ENCODE results near the gene DHRS1.

DHRS1 gene

DNA sequence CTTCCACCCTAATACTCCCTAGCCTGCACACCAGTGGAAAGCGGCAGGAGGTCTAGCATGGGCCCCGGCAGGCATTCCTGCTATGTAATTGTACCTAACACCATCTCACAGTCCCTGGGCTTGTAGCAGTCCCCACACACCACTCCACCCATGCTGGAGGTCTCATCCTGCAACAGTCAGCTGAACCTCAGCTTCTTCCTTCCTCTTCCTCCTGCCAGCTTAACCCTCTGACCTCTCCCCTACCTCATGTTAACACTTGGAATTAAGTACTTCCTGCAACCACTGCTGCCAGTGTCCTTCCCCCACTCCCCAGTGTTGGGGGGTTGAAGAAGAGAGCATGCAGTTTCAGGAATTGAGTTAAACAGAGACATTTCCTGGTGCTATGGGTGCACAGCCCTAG is 27.7 kb upstream of the DHRS1 start:
- POLR2A ChIA-PET, result interaction anchor here (0.6 to 2.2 kb wide), 2 partner anchors 22 to 110 kb away, joined by 5 read pairs; no protein-coding TSS in a partner anchor

DNA sequence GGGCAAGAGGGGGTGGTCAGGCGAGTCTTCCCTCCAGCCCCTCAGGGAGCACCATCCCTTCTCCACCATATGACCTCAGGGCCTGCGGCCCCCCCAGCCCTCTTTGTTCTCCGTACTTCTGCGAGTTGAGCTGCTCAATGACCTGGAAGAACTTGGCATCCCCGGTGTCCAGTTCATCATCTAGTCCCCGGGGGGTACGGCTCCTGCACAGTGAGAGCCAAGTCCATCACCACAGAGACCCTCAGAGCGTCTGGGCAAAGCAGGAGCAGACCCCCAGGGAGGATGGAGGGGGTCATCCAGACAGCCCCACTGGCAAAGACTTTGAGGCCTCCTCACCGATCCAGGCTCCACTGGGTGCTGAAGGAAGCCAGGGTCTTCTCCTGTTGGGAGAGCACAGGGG is 26.4 kb upstream of the DHRS1 start:
- Histone ChIP-seq H3K27ac (ENCODE audit: extremely low read depth, low read depth, low read length) (no peak overlapping the region), H3K4me3 (ENCODE audit: low read depth, low read length) (no peak overlapping the region), H3K36me3 (ENCODE audit: control insufficient read depth in 2 of 2, insufficient read depth in 1 of 2, low read length in 2 of 2) (no peaks in the 10 kb centered on the region), H3K4me1 (ENCODE audit: control insufficient read depth, insufficient read depth, low read length) (no peaks in the 10 kb centered on the region), H3K9me3 (ENCODE audit: control insufficient read depth, insufficient read depth, low read depth, low read length) (no peaks in the 10 kb centered on the region)
- ChIA-PET CTCF (interaction anchor here (1.6 to 16.9 kb wide), 4 partner anchors 7 to 106 kb away, joined by 7 to 468 read pairs (median 17); partner anchors contain the start of genes CBLN3, CIDEB and KHNYN), POLR2A (no interaction called here)
- TF ChIP-seq, protein P1, sequence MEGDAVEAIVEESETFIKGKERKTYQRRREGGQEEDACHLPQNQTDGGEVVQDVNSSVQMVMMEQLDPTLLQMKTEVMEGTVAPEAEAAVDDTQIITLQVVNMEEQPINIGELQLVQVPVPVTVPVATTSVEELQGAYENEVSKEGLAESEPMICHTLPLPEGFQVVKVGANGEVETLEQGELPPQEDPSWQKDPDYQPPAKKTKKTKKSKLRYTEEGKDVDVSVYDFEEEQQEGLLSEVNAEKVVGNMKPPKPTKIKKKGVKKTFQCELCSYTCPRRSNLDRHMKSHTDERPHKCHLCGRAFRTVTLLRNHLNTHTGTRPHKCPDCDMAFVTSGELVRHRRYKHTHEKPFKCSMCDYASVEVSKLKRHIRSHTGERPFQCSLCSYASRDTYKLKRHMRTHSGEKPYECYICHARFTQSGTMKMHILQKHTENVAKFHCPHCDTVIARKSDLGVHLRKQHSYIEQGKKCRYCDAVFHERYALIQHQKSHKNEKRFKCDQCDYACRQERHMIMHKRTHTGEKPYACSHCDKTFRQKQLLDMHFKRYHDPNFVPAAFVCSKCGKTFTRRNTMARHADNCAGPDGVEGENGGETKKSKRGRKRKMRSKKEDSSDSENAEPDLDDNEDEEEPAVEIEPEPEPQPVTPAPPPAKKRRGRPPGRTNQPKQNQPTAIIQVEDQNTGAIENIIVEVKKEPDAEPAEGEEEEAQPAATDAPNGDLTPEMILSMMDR (tag by site-specific recombination; IDR thresholded peaks at IDR 0.05), result no peak
- TF ChIP-seq GLIS1 (tag by site-specific recombination; IDR thresholded peaks at IDR 0.05), result 0 out of 2 replicates have a peak, but pooled peaks have one; percentile 6

More for the DNA sequence above, 27.7 kb upstream of the DHRS1 start:
- no peaks in the 10 kb centered on the region for H3K4me1 ChIP-seq (ENCODE audit: control insufficient read depth, insufficient read depth, low read length)
- H3K27ac ChIP-seq (ENCODE audit: extremely low read depth, low read depth, low read length), result no peak overlapping the region
- H3K36me3 ChIP-seq (ENCODE audit: control insufficient read depth in 2 of 2, insufficient read depth in 1 of 2, low read length in 2 of 2), result no peaks in the 10 kb centered on the region
- no peak for TF ChIP-seq ZNF791 (tag by site-specific recombination; IDR thresholded peaks at IDR 0.05)
- CTCF ChIA-PET, result interaction anchor here (0.5 to 16.9 kb wide), 11 partner anchors 9 to 114 kb away, joined by 3 to 468 read pairs (median 3); partner anchors contain the start of genes CBLN3, CIDEB and KHNYN
- no peaks in the 10 kb centered on the region for H3K9me3 ChIP-seq (ENCODE audit: control insufficient read depth, insufficient read depth, low read depth, low read length)
- no peak overlapping the region for H3K4me3 ChIP-seq (ENCODE audit: low read depth, low read length)

DNA sequence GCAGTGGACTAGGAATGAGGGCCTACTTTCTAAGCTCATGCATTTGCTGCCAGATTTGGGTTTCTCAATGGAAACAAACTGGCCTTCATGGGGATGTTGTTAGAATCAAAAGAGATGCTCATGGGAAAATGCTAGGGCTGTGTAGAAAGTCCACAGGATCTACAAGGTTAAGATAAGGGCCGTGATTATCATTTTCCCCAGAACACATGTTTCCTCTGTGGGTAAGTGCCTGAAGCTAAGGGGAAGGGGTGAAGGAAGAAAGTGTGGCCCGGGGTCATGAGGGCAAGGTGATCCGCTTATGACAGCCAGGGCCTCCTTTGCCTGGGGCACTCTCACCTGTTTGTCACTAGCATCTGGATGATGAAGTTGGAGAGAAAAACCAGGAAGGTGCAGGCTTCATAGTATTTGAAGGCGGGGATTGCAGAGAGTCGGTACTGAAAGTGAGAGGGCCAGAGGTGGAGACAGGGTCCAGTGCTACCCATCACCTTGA is 25.5 kb upstream of the DHRS1 start:
- Histone ChIP-seq H3K9me3 (ENCODE audit: control insufficient read depth, insufficient read depth, low read depth, low read length) (no peaks in the 10 kb centered on the region), H3K4me3 (ENCODE audit: low read depth, low read length) (no peak overlapping the region), H3K36me3 (ENCODE audit: control insufficient read depth in 2 of 2, insufficient read depth in 1 of 2, low read length in 2 of 2) (no peaks in the 10 kb centered on the region), H3K27ac (ENCODE audit: extremely low read depth, low read depth, low read length) (no peak overlapping the region), H3K4me1 (ENCODE audit: control insufficient read depth, insufficient read depth, low read length) (no peaks in the 10 kb centered on the region)
- ChIA-PET CTCF (interaction anchor here (0.6 to 16.9 kb wide), 6 partner anchors 8 to 106 kb away, joined by 3 to 468 read pairs (median 6); partner anchors contain the start of genes CBLN3, CIDEB and KHNYN), POLR2A (no interaction called here)
- no peak for TF ChIP-seq KLF9 (tag by site-specific recombination; IDR thresholded peaks at IDR 0.05; ENCODE audit: low read depth)
- TF ChIP-seq ZNF776 (tag by site-specific recombination; IDR thresholded peaks at IDR 0.05; ENCODE audit: borderline replicate concordance), result no peak
- no peak for TF ChIP-seq PBX3 (CRISPR knock-in tag; IDR thresholded peaks at IDR 0.05)
- TF ChIP-seq ZNF112 (tag by site-specific recombination; IDR thresholded peaks at IDR 0.05), result no peak
- no peak for TF ChIP-seq ZFP3 (tag by site-specific recombination; IDR thresholded peaks at IDR 0.05; ENCODE audit: low read depth)
- no peak for TF ChIP-seq ZNF645 (tag by site-specific recombination; IDR thresholded peaks at IDR 0.05)
- TF ChIP-seq, protein P2, sequence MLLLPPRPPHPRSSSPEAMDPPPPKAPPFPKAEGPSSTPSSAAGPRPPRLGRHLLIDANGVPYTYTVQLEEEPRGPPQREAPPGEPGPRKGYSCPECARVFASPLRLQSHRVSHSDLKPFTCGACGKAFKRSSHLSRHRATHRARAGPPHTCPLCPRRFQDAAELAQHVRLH (tag by site-specific recombination; IDR thresholded peaks at IDR 0.05), result no peak
- TF ChIP-seq ZBTB20 (tag by site-specific recombination; IDR thresholded peaks at IDR 0.05), result no peak

DNA sequence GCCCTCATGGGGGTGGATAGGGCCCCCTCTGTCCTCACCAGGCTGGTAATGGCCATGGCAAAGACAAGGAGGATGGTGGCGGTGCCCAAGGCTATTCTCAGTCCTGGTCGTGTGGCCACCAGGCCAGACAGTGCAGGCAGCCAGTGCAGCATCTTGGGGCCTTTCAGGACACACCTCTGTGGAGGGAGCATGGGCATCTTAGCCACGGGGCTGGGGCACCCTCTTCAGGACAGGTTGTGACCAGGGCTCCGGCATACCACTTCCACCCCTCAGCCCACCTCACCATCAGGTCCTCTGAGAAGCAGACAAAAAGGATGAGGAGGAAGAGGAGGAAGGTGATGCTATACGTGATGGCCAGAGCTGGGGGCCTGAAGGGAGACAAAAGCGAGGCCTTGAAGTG is 24.4 kb upstream of the DHRS1 start:
- POLR2A ChIA-PET, result no interaction called here
- no peaks in the 10 kb centered on the region for H3K4me1 ChIP-seq (ENCODE audit: control insufficient read depth, insufficient read depth, low read length)
- CTCF ChIA-PET, result interaction anchor here (4.1 to 16.9 kb wide), 2 partner anchors 9 to 108 kb away, joined by 26 to 468 read pairs; partner anchors contain the start of genes CBLN3 and KHNYN
- no peaks in the 10 kb centered on the region for H3K36me3 ChIP-seq (ENCODE audit: control insufficient read depth in 2 of 2, insufficient read depth in 1 of 2, low read length in 2 of 2)
- H3K4me3 ChIP-seq (ENCODE audit: low read depth, low read length), result no peak overlapping the region
- H3K9me3 ChIP-seq (ENCODE audit: control insufficient read depth, insufficient read depth, low read depth, low read length), result no peaks in the 10 kb centered on the region
- H3K27ac ChIP-seq (ENCODE audit: extremely low read depth, low read depth, low read length), result no peak overlapping the region
- TF ChIP-seq ZNF155 (tag by site-specific recombination; IDR thresholded peaks at IDR 0.05), result no peak
- TF ChIP-seq EGR2 (tag by site-specific recombination; IDR thresholded peaks at IDR 0.05; ENCODE audit: low read depth), result no peak
- no peak for TF ChIP-seq ZNF121 (tag by site-specific recombination; IDR thresholded peaks at IDR 0.05)
- TF ChIP-seq GLIS2 (tag by site-specific recombination; IDR thresholded peaks at IDR 0.05), result no peak
- TF ChIP-seq ZNF677 (tag by site-specific recombination; IDR thresholded peaks at IDR 0.05), result no peak
- TF ChIP-seq, protein P3, sequence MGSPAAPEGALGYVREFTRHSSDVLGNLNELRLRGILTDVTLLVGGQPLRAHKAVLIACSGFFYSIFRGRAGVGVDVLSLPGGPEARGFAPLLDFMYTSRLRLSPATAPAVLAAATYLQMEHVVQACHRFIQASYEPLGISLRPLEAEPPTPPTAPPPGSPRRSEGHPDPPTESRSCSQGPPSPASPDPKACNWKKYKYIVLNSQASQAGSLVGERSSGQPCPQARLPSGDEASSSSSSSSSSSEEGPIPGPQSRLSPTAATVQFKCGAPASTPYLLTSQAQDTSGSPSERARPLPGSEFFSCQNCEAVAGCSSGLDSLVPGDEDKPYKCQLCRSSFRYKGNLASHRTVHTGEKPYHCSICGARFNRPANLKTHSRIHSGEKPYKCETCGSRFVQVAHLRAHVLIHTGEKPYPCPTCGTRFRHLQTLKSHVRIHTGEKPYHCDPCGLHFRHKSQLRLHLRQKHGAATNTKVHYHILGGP (tag by site-specific recombination; IDR thresholded peaks at IDR 0.05), result no peak
- TF ChIP-seq ZNF184 (tag by site-specific recombination; IDR thresholded peaks at IDR 0.05), result no peak
- no peak for TF ChIP-seq ZNF600 (tag by site-specific recombination; IDR thresholded peaks at IDR 0.05)
- TF ChIP-seq ATF2 (tag by site-specific recombination; IDR thresholded peaks at IDR 0.05; ENCODE audit: low read depth), result no peak
- no peak for TF ChIP-seq ZNF558 (tag by site-specific recombination; IDR thresholded peaks at IDR 0.05)

Measured in HEK293 (cell line).